Glomerular endothelial cell (primary cell): ENCODE measurements around the gene ANKRD61. TPM values are rescaled to one million over a fixed set of nuclear protein-coding genes. Genes with fewer than 3 reads are reported as not detected.
A peak's percentile ranks its signal among the peaks of the same experiment; 100 is the strongest.
"Not testable (repeated sequence)": the region's sequence is repeated elsewhere in the genome, so short reads cannot be mapped to it uniquely, and the experiment has no call there.

Experiments
- DNase-seq: peaks from one replicate; pipeline ENCODE4 v3.0.0-alpha.2; 2011; ENCODE audit warnings: low read depth, low spot score; ENCODE audit errors: extremely low read depth
- total RNA-seq: library from RNA; depleted of rRNA; stranded (reverse); fragments of >200 nt; gene quantifications from 2 replicates; pipeline ENCODE4 v1.2.3, GENCODE V29; 2015

Gene ANKRD61
- total RNA-seq = not detected in 2 replicates

DNA sequence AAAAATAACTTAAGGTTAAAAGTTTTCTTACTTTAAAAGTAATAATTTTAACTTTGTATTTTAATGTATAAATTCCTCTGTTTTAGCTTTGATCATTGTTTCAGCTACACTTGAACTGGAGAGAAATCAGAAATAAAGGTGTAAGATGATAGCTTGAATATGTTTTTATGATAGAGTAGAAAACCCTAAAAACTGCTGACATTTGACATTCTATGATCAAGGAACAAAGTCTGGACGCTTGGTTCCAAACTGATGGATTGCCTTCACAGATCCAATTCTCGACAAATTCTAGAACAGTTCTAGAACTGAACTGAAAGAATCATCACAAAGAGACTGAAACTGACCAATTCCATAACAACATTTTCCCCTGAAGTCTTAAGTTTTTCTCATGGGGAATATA lies at the start of gene ANKRD61:
TSS of gene ANKRD61 (plus strand) at position 389 of the 400 bp plus-strand sequence. CDS start at position 389, 0 bp downstream.
- DNase-seq = no peak

DNA sequence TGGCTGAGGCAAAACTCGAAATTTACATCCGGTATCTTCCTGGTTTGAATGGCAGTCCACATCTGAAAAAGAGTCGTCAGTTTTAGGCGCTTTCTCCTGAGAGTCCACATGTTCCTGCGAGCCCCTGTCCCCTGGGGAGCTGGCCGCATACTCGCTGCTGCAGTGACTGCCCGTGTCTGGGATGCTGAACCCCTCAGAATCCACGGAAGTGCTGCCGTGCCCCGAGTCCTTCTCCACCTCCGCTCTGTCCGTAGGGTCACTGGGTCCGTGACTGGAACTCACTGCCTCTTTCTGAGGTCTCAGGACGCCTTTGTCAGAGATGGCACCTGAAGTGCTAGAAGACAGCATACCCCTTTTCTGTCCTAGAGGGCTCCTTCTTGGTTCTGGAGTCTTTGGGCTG lies 44.1 kb upstream of the ANKRD61 start:
- DNase-seq = not testable (repeated sequence)

DNA sequence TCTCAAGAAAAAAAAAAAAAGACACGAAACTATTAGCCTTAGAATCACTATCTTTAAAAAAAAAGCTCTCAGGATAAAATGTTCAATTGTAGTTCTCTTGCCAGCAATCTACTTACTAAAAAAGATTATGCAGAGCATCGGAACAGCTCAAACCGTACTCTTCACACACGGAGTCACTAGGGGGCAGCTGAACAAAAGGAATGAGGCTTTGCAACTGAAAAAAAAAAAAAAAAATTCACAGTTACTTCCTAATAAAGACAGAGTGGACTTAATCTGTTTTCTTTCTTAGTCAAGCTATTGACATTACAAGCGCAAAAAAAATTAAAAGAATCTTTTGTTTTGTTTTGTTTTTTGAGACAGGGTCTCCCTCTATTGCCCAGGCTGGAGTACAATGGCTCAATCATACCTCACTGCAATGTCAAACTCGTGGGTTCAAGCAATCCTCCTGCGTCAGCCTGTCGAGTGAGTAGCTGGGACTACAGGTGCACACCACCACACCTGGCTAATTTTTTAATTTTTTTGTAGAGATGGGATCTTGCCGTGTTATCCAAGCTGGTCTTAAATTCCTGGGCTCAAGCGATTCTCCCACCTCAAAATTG lies 33.9 kb upstream of the ANKRD61 start:
- peak; percentile 12 for DNase-seq

DNA sequence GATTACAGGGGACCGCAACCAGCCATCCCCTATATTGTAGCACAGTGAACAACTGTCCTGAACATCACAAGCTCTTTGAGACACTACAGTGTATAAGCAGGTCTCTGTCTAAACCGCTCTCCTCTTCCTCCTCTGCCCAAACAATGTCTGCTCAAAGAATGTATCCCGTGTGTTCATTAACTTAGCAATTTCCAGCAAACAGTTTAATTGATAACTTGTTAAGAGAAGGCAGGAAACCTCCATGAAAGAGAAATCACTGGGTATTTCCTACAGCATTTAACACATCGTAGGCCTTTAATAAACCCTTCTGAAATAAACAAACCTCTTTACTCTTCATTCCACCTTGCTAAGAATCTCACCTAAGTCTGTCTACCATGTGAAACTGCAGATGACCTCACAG lies 23.8 kb upstream of the ANKRD61 start:
- DNase-seq = no peak

DNA sequence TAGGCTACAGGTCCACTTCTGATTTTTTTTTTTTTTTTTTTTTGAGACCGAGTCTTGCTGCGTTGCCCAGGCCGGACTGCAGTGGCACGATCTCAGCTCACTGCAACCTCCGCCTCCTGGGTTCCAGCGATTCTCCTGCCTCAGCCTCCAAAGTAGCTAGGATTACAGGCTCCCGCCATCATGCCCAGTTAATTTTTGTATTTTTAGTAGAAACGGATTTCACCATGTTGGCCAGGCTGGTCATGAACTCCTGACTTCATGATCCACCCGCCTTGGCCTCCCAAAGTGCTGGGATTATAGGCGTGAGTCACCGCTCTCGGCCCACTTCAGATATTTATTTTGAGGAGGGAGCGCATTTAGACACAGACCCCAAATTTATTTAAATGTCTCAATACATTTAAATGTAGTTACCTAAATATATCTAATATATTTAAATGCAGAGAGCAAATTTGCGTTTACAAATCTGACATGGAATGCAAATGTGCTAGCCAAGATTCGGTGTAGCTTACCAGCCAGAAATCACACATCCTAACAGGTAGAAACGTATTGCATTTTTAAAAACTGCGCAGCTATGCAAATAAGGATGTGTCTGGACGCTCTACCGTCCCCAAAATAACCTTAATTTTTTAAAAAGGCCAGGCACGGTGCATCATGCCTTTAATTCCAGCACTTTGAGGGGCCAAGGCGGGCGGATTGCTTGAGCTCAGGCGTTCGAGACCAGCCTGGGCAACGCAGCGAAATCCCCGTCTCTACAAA lies 23.2 kb upstream of the ANKRD61 start:
- not testable (repeated sequence) for DNase-seq

DNA sequence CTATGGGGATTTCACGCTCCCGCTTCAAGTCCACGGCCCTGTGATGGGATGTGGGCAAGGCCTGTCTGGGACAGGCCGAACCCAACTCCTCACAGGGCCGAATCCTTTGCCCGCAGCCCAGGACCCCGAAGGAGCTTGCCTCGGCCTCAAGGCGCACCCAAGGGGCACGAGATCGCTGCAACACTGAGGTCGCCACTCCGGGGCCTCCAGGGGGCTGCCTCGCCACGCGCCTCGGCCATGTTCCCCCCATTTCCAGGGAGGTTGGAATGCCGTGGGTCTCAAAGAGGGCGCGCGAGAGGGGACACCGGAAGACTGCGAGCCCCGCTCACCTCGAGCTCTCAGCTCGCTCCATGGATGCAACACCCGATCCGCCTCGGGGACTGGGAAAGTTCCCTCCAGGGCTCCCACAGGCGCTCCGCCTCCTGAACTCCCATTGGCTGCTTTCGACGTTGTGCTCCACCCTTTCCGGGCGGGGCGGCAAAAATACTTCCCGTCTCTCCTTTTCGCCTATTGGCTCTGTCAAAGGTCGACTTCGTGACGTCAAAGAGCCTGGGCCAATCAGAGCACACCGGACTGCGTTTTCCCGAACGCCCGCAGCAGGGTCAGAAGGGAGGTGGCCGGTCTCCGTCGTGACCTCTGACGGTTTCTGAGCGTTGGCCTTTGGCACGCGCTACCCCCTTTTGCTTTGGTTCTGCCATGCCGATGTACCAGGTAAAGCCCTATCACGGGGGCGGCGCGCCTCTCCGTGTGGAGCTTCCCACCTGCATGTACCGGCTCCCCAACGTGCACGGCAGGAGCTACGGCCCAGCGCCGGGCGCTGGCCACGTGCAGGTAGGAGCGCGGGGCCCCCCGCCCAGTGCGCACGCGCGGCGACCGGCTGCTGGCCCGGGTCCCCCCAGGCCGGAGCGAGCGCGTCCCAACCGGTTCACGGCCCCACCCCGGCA lies 22.2 kb upstream of the ANKRD61 start, which contains the start of the genes AIMP2 and PMS2:
TSS of gene AIMP2 (plus strand) at position 605 of the 944 bp plus-strand sequence. CDS start at position 697, 92 bp downstream.
TSS of gene PMS2 (minus strand) at position 382 of the 944 bp plus-strand sequence. CDS start at position 352, 30 bp downstream.
- DNase-seq = peak; percentile 90

DNA sequence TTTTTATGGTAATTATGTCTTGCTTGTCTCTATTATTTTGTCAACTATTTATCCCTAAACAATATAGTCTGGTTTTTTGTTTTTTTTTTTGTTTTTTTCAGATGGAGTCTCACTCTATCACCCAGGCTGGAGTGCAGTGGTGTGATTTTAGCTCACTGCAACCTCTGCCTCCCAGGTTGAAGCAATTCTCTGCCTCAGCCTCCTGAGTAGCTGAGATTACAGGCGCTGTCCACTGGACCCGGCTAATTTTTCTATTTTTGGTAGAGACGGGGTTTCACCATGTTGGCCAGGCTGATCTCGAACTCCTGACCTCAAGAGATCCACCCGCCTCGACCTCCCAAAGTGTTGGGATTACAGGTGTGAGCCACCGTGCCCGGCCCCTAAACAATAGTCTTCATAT lies 20.8 kb upstream of the ANKRD61 start:
- not testable (repeated sequence) for DNase-seq

DNA sequence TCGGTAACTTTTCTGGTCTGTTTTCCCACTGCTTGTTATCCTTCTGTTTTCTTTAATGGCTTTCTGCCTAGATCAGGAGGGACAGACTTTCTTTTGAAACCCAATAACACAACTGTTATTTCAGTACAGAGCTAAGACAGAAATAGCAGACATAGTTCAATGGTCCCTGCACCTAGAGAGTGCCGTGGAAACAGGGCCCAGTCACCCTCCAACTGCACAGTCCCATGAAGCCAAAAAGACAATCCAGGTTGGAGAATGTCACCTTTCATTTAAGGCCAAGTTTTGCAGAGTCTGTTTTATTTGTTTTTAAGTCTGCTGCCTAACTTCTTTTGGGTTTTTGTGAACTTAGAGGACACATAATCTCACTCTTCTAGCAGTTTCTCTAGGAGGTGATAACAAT lies 19.6 kb upstream of the ANKRD61 start:
- DNase-seq = no peak

DNA sequence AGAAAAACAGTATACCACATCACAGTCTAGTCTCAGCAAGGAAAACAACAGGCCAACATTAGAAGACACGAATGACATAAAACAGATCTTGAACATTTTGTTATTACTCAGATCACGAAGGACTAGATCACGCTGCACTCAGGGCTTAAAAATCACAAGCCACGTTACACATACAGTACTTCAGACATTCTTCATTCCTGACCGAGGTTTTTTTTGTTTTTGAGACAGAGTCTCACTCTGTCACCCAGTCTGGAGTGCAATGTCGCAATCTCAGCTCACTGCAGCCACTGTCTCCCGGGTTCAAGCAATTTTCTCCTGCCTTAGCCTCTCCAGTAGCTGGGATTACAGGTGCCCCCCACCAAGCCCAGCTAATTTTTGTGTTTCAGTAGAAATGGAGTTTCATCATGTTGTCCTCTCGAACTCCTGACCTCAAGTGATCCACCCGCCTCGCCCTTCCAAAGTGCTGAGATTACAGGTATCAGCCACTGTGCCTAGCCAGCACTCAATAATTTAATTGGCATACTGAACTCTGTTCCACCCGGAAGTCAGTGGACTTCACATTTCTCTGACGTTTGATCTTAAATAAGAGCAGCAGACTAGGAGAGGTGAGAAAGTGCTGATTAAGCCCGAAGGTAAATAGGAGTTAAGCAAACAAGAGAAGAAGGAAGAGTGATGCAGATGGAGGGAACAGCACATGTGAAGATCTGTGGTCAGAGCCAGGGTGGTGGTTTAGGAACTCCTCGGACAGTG lies 18.6 kb upstream of the ANKRD61 start:
- DNase-seq = no peak

DNA sequence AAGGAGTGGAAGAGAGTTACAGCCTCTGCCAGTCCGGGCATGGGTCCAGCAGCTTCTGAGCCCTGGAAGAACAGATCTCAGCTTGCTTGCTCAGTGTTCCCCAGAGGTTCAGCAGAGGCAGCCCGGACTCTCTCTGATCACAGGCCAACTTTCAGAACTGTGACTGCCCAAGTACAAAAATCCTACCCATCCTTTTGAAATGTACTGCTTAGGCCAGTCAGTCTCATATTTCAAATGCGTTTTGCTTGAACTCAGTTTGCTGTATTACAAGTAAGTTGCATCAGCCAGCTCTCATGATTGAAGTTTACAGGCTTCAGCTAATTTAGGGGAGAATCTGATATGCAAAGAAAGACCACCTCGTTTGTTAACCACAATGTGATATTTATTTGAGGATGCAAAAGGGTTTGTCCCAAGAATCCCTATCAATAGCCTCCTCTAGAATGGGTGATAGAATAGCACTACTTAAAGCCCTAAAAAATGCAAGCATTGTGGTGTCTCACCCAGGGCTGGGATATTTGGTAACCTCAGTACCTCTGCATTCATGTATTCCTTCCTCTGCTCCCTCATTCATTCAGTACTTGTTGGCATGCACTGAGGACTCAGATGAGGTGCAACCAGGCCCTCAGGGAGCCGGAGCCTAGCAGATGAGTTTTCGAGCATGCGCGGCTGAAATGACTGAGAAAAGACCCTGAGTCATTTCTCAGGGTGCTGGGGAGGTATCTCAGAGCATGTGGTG lies 15.1 kb upstream of the ANKRD61 start:
- no peak for DNase-seq

DNA sequence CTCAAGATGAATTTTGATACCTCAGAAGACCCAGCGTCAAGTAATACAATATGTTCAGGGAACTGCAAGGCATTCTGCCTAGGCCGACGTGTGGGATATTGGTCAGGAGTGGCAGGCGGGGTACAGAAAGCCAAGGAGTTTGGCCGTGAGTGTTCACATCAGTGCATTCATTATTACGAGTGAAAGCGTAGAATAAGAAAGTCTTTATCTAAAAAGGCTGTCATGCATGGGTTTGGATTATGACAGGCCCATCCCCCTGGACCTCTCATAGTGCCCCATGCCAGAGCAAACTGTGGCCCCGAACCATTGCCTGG lies 14.6 kb upstream of the ANKRD61 start:
- DNase-seq = no peak

DNA sequence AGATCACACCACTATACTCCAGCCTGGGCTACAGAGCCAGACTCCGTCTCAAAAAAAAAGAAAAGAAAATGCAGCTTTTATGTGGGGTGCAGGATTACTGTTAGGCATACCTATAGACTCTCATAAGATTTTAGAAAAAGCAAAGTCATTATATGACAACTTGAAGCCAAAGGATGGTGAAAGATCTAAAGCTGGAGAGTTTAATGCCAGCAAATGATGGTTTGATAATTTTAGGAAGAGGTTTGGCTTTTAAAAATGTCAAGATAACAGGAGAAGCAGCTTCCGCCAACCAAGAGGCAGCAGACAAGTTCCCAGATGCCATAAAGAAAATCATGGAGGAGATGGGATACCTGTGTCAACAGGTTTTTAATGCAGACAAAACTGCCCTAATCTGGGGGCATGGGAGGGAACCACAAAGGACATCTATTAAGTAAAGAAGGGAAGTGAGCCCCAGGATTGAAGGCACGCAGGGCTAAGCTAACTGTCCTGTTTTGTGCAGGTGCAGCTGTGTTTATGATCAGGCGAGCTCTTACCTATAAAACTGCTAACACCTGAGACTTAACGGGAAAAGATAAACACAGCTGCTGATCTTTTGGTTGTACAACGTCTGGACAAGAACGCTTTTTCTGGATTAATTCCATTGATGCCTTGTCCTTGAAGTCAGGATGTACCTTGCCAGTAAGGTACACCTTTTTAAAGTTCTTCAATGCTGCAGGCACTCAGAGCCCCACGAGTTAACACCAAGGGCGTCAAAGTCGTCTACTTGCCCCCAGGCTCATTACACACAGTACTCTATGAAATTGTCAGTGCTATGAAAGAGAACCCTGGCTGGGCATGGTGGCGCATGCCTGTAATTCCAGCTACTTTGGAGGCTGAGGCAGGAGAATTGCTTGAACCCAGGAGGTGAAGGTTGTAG lies 10.5 kb upstream of the ANKRD61 start:
- no peak for DNase-seq

DNA sequence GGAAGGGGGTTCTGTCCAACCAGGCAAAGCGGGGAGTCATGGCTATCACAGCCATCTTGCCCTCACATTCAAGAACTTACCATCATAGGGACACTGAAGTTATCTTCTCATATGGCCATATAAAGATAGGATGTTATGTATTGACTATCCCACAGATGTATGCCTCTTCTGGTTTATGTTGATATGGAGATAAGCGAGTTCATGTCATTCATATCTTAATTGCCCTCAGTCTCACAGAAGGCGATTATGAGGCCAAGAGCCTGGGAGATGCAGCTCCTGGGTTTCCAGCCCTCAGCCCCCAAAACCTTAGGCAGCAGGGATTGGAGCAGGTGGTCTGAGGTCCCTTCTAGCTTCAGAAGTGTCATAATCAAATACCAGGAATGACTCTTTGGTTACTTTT lies 8.5 kb upstream of the ANKRD61 start:
- DNase-seq = no peak

DNA sequence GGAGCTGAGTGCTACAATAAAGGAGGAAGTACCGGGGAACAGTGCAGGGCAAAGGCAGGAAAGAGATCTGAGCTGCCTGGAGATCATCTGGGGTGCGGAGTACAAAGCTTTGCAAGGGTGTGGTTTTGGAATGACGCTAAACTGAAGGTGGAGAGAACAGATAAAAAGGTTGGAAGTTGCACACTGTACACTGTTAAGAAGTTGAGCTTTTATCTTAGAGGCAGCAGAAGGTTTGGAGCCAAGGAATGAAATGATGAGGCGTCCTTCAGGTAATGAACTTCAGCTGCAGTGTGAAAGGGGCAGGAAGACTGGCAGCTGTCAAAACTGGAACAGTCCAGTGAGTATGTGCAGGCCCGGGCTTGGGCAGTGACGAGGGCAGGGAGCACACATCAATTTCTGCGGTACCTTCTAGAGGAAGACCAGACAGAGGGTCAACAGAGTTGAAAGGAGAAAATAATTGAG lies 7.2 kb upstream of the ANKRD61 start:
- no peak for DNase-seq

DNA sequence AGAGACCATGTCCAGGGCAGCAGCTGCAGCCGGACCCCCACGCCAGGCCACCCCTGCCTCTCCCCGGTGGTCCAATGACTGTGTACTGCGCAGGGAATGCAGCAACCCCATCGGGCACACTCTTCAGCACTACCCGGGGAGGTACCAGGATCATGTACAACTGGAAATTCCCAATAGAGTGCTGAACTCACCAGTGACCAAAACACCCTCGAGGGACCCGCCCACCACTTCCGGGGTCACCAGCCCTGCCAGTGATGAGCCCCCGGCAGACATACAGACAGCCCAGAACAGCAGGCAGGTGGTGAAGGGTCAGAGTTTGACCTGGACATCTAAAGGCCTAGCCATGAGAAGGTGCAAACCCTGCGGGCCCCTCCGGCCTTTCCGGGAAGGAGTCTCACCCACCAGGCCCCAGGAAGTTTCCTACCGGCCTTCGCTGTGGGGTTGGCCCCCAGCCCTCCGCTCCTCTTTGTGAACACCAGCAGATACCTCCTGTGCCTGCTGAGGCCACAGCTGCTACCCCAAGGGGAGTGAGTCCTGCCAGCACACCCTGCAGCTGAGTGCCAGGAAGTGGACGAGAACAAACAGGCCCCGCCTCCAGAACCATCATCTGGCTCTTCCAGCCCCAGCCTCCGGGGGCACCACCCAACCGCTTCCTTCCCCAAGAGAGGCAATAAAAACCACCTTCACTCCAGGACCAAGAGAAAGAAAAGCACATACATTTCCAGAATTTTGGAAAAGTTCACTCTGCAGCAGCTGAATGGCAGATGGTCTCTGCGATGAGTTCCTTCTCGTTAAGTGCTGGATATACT lies 5.0 kb upstream of the ANKRD61 start:
- DNase-seq = no peak

DNA sequence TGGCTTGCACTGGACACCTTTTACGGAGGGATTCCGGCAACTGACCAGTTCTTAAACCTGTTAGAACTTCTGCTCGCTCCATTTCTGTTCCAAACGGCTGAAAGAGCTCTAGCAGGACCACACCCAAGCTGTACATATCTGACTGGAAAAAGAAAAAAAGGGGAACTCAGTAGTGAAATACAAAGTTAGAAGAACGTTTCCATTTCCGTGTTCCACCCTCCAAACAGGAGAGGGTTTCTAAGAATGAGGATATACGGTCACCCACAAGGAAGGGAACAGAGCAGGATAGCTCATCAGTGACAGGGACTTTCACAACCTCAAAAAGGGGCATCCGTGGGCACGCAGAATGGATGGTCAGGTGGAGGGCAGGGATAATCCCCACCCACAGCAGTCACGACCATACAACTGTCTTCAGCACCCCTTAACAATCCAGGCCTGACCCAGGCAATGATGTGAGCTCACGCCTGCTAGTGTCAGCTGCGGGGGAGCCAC lies 4.3 kb upstream of the ANKRD61 start:
- no peak for DNase-seq

DNA sequence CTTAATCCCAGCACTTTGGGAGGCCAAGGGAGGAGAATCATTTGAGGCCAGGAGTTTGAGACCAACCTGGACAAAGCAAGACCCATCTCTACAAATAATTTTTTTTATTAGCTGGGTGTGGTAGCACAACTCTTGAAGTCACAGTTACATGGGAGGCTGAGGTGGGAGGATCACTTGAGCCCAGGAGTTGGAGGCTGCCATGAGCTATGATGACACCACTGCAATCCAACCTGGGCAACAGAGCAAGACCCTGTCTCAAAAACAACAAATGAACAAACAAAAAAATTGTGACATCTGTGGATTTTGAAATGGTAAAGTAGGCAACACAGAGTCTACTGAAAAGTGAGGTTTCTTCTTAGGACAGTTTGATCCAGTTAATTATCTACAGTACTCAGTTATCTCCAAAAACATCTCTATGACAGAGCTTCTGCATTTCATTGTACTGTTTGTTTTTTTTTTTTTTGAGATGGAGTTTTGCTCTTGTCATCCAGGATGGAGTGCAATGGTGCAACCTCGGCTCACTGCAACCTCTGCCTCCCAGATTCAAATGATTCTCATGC lies 3.3 kb upstream of the ANKRD61 start:
- no peak for DNase-seq
